Transverse colon (tissue), 4 donors: ENCODE results near the gene CHIT1.

ENCODE experiments used
- EP300 ChIP-seq: sonication (generic); formaldehyde crosslinking; IDR thresholded peaks from one replicate; pipeline ENCODE4 v1.6.1; 2017; ENCODE audit warnings: antibody characterized with exemption, low read depth
- POLR2A ChIP-seq: fragments of 450-650 bp; IDR thresholded peaks from one replicate; pipeline ENCODE4 v1.6.1; 2016; ENCODE audit warnings: antibody characterized with exemption, mild to moderate bottlenecking, moderate library complexity
- POLR2AphosphoS5 ChIP-seq, 3 donors: sonication (generic); formaldehyde crosslinking; IDR thresholded peaks; one replicate each; pipeline ENCODE4 v1.6.1; 2016; ENCODE audit warnings: antibody characterized with exemption in 3 of 3
- TF ChIP-seq, protein P1 (sequence below), 5 experiments: fragments of 200-600 bp in 3 of 5; fragments of 450-650 bp in 2 of 5; sonication (generic) in 3 of 5; IDR thresholded peaks; 1 replicate in 2 of 5; 2 replicates in 3 of 5; pipeline ENCODE4 v1.5.1; 2016 to 2017; ENCODE audit warnings: antibody characterized with exemption in 5 of 5, inconsistent platforms in 3 of 5, mild to moderate bottlenecking in 2 of 5, moderate library complexity in 1 of 5

- TF ChIP-seq, protein P1, sequence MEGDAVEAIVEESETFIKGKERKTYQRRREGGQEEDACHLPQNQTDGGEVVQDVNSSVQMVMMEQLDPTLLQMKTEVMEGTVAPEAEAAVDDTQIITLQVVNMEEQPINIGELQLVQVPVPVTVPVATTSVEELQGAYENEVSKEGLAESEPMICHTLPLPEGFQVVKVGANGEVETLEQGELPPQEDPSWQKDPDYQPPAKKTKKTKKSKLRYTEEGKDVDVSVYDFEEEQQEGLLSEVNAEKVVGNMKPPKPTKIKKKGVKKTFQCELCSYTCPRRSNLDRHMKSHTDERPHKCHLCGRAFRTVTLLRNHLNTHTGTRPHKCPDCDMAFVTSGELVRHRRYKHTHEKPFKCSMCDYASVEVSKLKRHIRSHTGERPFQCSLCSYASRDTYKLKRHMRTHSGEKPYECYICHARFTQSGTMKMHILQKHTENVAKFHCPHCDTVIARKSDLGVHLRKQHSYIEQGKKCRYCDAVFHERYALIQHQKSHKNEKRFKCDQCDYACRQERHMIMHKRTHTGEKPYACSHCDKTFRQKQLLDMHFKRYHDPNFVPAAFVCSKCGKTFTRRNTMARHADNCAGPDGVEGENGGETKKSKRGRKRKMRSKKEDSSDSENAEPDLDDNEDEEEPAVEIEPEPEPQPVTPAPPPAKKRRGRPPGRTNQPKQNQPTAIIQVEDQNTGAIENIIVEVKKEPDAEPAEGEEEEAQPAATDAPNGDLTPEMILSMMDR (IDR thresholded peaks at IDR 0.05), result no peak
- TF ChIP-seq POLR2A (no peak), EP300 (no peak), POLR2AphosphoS5 (IDR thresholded peaks at IDR 0.05) (no peak)
Observed at GRCh38 chr1:203190949-203191348, 38.5 kb downstream of the CHIT1 start.
